ENCODE measurements around the gene SERPINA9.

SERPINA9 gene

GRCh38 chr14:94462763-94463572 lies 13.0 kb downstream of the SERPINA9 start:
- no peak for ATAC-seq
- no peak for DNase-seq

GRCh38 chr14:94462219-94462551 lies 13.8 kb downstream of the SERPINA9 start:
- ATAC-seq (no peak), DNase-seq (no peak)

DNA sequence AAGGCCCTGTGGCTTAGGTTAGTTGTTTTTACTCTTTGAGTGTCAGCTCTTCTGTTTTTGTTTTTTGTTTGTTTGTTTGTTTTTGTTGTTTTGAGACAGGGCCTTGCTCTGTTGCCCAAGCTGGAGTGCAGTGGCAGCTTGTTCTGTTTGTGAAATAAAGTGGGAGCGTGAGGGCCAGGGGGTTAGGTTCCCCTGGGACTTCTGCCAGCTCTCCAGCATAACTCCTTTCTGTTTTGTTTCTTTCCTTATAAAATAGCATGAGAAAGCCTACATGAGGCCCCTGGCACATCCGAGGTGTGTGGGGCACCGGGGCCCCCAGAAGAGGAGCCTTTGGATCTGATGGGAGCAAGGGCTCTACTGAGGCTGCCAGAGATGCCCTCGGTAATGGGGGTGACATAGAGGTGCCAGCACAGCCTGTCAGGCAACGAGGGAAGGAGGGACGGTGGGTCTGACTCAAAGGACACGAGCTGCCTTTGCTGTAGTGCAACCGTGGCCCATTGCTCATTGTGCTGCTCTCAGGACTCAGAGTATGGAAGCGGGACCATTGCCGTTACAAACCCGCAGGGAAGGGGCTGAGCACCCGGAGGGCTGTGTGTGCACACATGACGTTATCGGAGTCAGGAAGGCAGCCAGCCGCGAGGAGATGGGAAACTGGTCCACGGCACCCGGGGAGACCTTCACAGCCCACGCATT lies 14.3 kb downstream of the SERPINA9 start:
- no peak for ATAC-seq
- no peak for DNase-seq

DNA sequence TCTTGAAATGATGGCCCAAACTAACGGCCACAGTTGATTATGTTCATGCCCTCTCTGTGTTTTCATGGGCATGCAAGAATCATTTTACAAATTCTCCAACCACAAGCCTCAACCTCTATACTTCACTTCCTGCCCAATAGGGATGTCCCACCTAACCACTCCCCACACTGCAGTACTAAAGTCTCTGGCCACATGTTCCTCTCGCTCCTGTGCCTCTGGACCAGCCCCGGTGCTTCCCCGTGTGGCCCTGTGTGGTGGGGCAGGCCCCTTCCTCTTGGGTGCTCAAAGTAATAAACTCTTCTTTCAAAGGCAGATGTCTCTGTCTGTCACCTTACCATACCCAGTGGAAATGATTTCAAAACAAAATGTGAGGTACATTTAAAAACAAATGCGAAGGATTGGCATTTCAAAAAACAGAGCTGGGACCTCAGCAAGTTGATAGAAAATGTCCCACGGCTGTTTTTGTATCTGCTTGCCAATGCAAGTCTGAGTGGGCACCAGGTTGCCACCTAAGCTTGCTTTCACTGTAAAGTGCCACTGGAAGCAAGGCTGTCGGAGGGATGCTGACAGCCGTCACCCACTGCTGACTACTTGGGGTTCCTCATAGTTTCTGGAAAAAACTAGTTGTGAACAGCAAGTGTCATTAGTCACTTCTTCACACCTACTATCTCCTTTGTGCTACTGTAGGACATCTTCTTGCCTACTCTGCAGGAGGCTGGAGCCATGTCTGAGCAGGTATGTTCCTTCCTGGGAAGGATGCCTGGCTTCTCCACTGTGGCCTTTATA lies 15.2 kb downstream of the SERPINA9 start:
- ATAC-seq (no peak), DNase-seq (no peak)

GRCh38 chr14:94458558-94459205 lies 17.3 kb downstream of the SERPINA9 start:
- ATAC-seq (no peak), DNase-seq (no peak)

DNA sequence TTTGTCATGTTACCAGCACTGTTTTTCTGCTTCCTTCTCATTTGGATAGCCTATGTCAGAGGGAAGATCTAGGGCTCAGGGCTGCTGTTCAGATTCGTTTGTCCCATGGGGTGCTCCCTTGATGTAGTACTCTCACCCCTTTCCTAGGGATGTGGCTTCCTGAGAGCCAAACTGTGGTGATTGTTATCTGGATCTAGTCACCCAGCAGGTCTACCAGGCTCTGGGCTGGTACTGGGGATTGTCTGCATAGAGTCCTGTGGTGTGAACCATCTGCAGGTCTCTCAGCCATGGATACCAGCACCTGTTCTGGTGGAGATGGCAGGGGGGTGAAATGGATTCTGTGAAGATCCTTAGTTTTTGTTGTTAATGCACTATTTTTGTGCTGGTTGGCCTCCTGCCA lies 17.9 kb downstream of the SERPINA9 start:
- DNase-seq: no peak

DNA sequence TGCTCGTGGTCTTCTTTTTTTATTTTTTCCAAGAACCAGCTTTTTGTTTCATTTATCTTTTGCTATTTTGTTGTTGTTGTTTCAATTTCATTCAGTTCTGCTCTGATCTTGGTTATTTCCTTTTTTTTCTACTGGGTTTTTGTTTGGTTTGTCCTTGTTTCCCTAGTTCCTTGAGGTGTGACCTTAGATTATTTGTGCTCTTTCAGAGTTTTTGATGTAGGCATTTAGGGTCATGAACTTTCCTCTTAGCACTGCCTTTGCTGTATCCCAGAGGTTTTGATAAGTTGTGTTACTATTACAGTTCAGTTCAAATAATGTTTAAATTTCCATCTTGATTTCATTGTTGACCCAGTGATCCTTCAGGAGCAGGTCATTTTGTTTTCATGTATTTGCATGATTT lies 20.1 kb downstream of the SERPINA9 start:
- no peak for ATAC-seq
- no peak for DNase-seq

More for the DNA sequence above, 17.9 kb downstream of the SERPINA9 start:
- ATAC-seq: no peak

DNA sequence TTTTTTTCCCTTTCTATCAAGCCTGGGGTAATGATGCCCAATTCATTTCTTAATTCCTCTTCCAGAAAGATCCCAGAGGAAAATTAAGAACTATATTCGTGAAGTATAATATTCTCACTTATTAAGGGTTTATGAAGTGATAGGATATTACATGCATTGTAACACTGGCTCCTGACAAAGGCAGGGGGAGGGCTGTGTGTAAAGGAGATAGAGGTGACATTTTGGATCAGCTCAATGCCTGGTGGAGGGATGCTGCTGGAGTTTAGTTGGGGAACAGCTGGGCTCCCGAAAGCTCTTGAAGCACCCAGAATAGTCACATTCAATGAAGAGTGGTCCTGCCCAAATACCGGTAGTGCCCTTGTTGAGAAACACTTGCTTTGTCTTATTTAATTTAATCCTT lies 24.2 kb downstream of the SERPINA9 start:
- DNase-seq (no peak), ATAC-seq (no peak)

DNA sequence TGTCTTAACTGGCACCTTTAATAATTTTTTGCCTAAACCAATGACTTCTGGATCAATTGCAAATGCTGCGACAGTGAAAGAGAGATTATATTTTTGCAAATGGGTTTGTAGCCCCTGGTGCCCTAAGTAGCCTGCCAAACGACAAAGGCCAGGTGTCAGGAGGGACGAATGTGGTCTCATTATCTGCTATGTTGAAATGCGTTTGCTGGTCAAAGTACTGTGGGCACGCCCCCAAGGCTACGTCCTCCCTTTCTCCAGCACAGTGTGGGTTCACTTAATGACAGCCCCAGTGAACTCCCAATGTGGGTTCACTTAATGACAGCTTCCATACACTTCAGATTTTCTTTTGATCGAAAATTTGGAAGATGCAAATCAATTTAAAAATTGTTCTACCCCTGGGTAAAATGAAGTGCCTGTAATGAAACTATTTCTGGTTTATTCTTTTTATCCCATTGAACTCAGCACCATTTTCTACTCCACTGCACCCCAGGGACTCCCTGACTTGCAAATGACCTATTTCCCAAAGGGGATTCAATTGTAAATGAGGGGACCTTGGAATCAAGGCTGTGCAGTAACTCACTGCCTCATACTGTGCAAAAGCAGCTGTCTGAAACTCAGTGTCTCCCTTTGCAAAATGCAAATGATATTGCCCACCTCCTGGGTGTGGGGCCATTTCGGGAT lies 24.8 kb downstream of the SERPINA9 start:
- DNase-seq: no peak
- no peak for ATAC-seq

- no peak for ATAC-seq
- no peak for DNase-seq
Measured at GRCh38 chr14:94450722-94451090, 25.3 kb downstream of the SERPINA9 start.

- ATAC-seq (no peak), DNase-seq (no peak)
Measured at GRCh38 chr14:94449930-94450329, 26.1 kb downstream of the SERPINA9 start.

- DNase-seq (no peak), ATAC-seq (no peak)
Measured at GRCh38 chr14:94448071-94448808, 27.8 kb downstream of the SERPINA9 start.

GRCh38 chr14:94447206-94447605 lies 28.8 kb downstream of the SERPINA9 start:
- no peak for DNase-seq
- no peak for ATAC-seq

DNA sequence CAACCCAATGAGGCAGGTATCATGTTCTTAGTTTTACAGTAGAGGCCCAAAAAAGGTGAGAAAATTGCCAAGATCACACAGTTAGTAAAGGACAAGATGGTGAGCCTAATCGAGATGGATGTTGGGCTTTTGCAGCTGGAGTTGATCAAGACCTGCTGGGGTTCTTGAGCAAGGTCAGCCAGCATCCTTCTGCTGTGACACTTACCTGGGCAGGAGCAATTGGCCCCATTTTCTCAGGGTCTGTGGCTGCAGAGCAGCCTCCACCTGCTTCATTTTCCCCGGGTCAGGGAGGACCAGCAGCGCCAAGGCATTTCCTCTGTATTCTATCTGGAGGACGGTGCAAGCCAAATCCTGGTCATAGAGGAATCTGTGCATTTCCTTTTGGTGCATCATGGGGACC lies 29.9 kb downstream of the SERPINA9 start:
- no peak for DNase-seq
- ATAC-seq: no peak

DNA sequence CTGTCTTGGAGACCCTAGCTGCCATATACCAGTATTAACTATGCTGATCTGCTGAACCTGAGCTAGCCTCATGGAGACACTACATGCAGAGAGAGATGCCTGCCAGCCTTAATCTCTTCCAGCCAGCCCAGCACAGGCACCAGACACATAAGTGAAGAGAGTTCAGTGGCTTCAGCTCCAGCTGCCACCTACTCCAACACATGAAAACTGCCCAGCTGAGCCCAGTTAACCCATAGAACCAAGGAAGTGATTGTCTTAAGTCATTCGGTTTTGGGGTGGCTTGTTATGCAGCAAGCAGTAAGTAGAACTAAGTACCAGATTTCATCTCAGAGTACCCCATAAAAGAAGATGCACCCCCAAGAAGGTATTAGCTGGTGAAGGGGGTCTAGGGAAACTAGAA lies 31.0 kb downstream of the SERPINA9 start:
- DNase-seq (no peak), ATAC-seq (no peak)

DNA sequence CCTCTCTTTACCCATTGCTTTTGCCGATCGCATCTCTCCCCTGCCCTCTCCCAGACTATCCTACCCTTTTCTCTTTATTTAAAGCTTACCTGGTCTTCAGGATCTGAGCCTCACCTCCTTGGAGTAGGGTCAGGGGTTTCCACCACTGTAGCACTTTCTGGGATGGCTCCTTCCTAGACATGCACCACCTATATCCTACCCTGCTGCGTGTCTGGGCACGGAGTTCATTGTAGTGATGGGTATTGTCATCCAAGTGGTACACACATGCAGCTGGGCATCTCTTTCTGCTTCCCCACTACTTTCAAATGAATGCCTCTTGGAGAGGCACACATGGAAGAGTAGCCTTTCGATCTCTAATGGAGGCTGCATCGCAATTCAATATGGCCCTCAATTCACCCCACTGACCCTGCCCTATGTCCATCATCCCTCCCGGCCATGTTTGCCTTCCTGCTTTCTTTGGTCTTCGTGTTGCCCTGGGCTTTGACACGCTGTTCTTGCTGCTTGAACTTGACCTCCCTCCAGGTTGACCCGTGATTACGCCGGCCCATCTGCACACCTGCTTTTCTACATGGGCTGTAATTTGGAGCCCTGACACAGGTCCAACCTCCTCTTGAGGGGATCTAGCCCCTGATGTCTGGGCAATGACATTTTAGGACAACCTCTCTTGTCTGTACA lies 34.3 kb downstream of the SERPINA9 start:
- DNase-seq (no peak), ATAC-seq (no peak)

DNA sequence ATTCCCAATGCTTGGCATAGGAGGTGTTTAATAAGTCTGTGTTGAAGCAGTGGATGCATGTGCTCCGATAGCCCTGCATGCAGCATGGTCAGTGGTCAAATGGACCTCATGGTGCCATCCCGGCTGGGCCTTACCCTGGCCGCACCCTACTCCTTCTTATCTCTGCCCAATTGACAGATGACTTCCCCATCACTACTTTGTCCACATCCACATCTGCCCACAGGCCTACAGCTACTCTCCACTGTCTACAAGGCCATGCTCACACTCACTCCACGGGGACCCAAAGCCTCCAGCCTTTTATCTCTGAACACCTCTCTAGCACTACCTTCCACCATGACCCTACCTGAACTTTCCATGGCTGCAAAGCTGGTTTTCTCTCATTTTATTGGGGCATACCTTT lies 34.9 kb downstream of the SERPINA9 start:
- no peak for DNase-seq
- ATAC-seq: no peak

DNA sequence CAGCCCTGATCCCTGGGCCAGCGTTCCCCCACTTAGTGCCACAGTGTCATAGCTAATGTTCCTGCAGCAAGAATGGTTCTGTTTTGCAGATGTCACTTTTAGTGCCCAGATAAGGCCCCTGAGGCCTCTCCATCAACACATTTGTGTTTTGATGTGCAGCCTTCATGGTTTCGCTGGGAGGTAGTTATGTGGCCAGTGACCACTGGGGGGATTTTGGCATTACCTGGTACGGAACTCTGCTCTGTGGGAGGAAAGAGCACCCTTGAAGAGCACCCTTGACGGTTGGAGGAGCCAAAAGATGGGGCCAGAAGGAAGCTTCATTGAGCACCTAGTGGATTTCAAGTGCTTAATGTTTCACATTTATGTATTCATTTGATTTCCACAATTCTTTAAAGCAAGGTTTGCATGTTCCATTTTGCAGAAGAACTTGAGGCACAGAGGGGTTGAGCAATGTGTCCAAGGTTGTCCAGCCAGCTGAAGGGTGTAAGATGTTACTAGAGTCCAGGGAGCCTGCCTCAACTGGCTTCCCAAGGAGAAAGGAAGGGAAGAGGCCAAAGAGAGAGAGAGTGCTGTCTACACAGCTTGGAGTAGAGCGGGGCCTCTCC lies 36.4 kb downstream of the SERPINA9 start:
- ATAC-seq (no peak), DNase-seq (no peak)

- ATAC-seq (no peak), DNase-seq (no peak)
Measured at GRCh38 chr14:94428610-94429009, 47.4 kb downstream of the SERPINA9 start.

GRCh38 chr14:94427016-94427613 lies 48.9 kb downstream of the SERPINA9 start:
- DNase-seq: no peak
- no peak for ATAC-seq

Measured in stimulated activated naive CD8-positive, alpha-beta T cell treated with anti-CD3 and anti-CD28 coated beads, Interleukin-15, Interleukin-2, amounts not matched to agents 100 U/mL and 50 U/mL, for 24 hours (primary cell).